RWPE1 (cell line): ENCODE results near the gene RNASET2.
"Not testable (repeated sequence)": the region's sequence is repeated elsewhere in the genome, so short reads cannot be mapped to it uniquely, and the experiment has no call there.

Experiments used
- CTCF ChIA-PET: fragments of 350-600 bp; sonication (Branson Sonifier 250); formaldehyde crosslinking; extraction: SDS; loops from one replicate; lab custom pipeline; 2021; lab: Yijun Ruan, JAX
- POLR2A ChIA-PET: fragments of 400-600 bp; formaldehyde crosslinking; extraction: SDS; loops from one replicate; lab custom pipeline; 2020; ENCODE audit warnings: antibody characterized with exemption; ENCODE audit not compliant: low non-redundant PET; lab: Yijun Ruan, JAX
- DNase-seq: peaks from one replicate; pipeline ENCODE4 v3.0.0; 2012; ENCODE audit warnings: low spot score
- H3K27ac ChIP-seq: fragments of 450-650 bp; 2 replicates; pipeline ENCODE4 v1.5.1; 2017
- TF ChIP-seq, protein P1 (sequence below): fragments of 450-650 bp; conservative IDR thresholded peaks from 2 replicates; pipeline ENCODE4 v1.5.1; 2017; ENCODE audit warnings: low read depth, mild to moderate bottlenecking

Gene RNASET2

GRCh38 chr6:166900130-166900708, 56.1 kb downstream of the RNASET2 start:
- H3K27ac ChIP-seq, result no peak overlapping the region
- DNase-seq, result no peak
- TF ChIP-seq, protein P1, sequence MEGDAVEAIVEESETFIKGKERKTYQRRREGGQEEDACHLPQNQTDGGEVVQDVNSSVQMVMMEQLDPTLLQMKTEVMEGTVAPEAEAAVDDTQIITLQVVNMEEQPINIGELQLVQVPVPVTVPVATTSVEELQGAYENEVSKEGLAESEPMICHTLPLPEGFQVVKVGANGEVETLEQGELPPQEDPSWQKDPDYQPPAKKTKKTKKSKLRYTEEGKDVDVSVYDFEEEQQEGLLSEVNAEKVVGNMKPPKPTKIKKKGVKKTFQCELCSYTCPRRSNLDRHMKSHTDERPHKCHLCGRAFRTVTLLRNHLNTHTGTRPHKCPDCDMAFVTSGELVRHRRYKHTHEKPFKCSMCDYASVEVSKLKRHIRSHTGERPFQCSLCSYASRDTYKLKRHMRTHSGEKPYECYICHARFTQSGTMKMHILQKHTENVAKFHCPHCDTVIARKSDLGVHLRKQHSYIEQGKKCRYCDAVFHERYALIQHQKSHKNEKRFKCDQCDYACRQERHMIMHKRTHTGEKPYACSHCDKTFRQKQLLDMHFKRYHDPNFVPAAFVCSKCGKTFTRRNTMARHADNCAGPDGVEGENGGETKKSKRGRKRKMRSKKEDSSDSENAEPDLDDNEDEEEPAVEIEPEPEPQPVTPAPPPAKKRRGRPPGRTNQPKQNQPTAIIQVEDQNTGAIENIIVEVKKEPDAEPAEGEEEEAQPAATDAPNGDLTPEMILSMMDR, result no peak
- ChIA-PET POLR2A (no interaction called here), CTCF (no interaction called here)

DNA sequence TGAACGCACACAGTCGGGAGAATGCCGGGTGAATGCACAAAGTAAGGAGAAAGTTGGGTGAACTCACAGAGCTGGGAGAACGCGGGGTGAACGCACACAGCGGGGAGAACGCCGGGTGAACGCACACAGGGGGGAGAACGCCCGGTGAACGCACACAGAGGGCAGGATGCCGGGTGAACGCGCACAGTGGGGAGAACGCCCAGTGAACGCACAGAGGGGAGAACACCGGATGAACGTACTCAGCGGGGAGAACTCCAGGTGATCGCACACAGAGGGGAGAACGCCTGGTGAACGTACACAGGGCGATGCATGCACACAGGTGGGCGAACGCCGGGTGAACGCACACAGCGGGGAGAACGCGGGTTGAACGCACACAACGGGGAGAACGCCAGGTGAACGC, 57.4 kb downstream of the RNASET2 start:
- POLR2A ChIA-PET, result no interaction called here
- CTCF ChIA-PET, result no interaction called here
- H3K27ac ChIP-seq, result no peak overlapping the region
- TF ChIP-seq, protein P1, result no peak
- DNase-seq, result no peak

DNA sequence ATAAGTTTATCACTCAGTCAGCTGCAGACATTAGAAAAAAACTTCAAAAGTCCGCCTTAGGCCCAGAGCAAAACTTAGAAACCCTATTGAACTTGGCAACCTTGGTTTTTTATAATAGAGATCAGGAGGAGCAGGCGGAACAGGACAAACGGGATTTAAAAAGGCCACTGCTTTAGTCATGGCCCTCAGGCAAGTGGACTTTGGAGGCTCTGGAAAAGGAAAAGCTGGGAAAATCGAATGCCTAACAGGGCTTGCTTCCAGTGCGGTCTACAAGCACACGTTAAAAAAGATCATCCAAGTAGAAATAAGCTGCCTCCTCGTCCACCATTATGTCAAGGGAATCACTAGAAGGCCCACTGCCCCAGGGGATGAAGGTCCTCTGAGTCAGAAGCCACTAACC, 61.7 kb downstream of the RNASET2 start:
- CTCF ChIA-PET, result interaction anchor here (0.6 kb wide), 1 partner anchor 816 kb away, joined by 3 read pairs; no protein-coding TSS in a partner anchor
- POLR2A ChIA-PET, DNase-seq, H3K27ac ChIP-seq: not testable (repeated sequence)

GRCh38 chr6:166892472-166892871, 63.9 kb downstream of the RNASET2 start:
- POLR2A ChIA-PET, H3K27ac ChIP-seq, DNase-seq, CTCF ChIA-PET: not testable (repeated sequence)

- DNase-seq, POLR2A ChIA-PET: not testable (repeated sequence)
- CTCF ChIA-PET, result interaction anchor here (0.6 kb wide), 1 partner anchor 49 kb away, joined by 3 read pairs; no protein-coding TSS in a partner anchor
Observed at GRCh38 chr6:166886773-166887172, 69.6 kb downstream of the RNASET2 start.

GRCh38 chr6:166884958-166885357, 71.4 kb downstream of the RNASET2 start:
- CTCF ChIA-PET, H3K27ac ChIP-seq, POLR2A ChIA-PET, DNase-seq: not testable (repeated sequence)

More at GRCh38 chr6:166886773-166887172, 69.6 kb downstream of the RNASET2 start:
- H3K27ac ChIP-seq, result not testable (repeated sequence)

DNA sequence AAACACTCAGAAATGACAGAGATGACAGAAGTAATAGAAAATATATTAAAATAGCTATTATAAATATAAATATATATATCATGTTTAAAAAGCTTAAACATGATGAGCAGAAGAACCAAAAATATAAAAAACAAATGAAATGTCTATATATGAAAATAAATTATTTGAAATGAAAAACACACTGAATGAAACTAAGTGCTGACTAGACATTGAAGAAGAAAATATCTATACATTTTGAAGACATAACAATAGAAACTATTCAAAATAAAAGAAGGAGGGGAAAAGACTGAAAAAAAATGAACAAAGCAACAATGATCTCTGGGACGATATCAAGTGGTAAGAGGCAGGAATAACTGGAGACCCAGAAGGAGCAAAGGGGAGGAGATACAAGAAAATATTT, 76.8 kb downstream of the RNASET2 start:
- TF ChIP-seq, protein P1, result no peak
- ChIA-PET POLR2A (no interaction called here), CTCF (no interaction called here)
- no peak for DNase-seq
- H3K27ac ChIP-seq, result no peak overlapping the region
